Middle frontal gyrus (tissue), 1 donor: Measurements from ENCODE around the gene POLR2H.
"Not testable (repeated sequence)": the region's sequence is repeated elsewhere in the genome, so short reads cannot be mapped to it uniquely, and the experiment has no call there.

ENCODE experiments used
- DNase-seq: peaks from one replicate; pipeline ENCODE4 v3.0.0-alpha.2; 2015; ENCODE audit warnings: low spot score; ENCODE audit errors: extremely low spot score

The POLR2H gene

DNA sequence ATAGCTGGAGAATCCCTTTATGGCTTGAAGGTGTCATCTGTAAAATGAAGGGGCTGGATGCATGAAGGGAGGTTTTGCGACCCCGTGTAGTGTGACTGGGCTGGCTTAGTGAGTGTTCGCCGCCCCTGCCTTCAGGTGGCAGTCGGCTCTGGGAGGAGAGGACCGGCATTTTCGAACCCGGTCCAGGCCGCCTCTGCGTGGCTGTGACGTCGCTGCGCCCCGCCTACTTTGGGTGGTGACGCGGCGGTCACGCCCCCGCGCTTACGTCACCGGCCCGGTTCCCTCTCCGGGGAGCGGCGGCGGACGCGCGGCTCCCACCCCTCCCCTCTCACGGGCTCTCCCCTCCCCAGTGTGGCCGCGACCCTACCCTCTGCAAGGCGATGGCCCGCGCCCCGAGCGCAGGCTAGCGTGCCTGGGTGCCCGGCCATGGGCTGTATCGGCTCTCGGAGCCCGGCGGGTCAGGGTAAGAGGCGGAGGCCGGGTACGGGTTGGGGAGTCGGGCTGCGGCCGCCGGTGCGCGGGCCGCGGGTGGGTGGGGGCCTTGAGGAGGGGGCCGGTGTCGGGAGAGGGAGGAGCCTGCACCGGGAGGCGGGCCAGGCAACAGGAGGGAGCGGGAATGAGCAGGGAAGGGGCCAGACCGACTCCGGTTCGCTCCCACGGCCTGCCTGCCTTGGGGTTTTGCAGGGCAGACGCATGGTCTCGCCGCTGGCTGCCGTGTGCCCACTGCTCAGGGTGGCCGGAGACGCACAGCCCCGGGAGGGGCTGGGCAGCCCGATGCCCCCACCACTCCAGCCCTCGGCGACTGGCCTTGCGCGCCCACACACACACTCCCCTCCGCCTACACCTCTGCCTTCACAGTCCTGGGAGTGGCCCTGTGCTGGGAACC is 25.6 kb upstream of the POLR2H start:
- peak; percentile 86 for DNase-seq

DNA sequence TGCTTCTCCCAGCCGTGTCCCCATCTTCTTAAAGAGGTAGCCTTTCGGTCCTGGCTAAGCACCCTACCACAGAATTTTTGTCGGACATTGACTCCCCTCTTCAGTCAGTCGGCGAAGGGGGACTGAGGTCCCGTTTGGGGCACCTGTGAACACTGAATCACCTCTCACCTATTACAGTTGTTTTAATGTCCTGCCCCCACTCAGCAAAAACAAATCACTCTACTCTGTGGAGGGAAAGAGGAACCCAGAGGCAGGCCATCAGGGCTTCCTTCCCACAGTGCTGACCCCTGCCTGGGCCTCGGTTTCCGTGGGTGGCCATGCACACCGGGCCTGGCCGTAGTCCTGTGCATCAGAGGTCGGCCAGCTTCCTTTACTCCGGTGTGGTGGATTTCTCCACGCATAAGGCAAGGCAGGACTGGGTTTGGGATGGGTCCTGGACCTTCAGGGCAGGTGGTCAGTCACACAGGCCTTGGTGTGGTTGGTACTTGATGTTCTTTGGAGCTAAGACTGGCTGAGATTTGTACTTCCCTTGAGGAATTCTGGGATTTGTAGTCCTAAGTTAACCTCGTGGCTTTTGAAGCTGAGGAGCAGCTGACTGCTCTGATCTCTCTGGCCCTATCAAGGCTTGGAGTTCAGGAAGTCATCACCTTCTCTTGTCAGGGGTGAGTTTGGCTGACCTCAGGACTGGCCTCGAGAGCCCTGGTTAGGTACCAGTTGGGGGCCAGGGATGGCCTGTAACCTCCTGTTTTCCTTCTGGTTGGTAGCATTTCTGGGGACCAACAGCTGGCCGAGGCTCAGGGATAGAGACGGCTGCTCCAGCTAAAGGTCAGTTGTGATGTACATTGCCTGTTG is 24.7 kb upstream of the POLR2H start:
- DNase-seq: peak; percentile 63

DNA sequence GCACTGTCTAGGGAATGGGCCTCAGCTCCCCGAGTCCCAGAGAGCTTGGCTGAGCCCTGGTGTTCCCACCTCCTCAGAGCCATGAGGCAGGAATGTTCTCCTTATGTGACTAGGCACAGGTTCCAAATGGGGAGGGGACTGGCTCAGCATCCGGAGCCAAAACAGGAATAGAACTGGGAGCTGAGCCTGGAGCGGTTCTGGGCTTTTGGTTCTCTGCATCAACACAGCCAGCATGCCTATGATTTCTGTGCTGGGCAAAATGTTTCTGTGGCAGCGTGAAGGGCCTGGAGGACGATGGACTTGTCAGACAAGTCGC is 24.2 kb upstream of the POLR2H start, which contains the start of gene FAM131A:
Gene FAM131A, plus strand, starts transcription at position 202 of the 316 bp plus-strand sequence. Its CDS starts 31 bp downstream, at position 233.
- peak; percentile 59 for DNase-seq

DNA sequence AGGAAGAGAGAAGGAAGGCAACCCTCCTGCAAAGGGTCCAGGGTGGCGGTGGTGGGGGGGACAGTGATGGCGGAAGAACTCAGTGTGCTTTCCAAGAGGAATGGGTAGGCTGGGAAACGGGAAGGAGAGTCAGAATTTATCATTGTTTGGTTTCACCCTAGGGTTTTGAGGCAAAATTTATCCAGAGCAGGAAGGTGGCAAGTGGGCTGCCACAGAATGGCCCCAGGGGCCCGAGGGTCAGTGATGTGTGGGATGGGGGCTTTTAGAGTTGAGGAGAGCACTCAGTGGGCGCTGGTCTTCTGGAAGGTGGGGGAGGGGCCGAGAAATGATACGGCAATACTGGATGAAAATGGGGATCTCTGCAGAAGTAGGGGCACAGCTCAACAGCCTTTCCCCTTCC is 23.5 kb upstream of the POLR2H start:
- DNase-seq: no peak

DNA sequence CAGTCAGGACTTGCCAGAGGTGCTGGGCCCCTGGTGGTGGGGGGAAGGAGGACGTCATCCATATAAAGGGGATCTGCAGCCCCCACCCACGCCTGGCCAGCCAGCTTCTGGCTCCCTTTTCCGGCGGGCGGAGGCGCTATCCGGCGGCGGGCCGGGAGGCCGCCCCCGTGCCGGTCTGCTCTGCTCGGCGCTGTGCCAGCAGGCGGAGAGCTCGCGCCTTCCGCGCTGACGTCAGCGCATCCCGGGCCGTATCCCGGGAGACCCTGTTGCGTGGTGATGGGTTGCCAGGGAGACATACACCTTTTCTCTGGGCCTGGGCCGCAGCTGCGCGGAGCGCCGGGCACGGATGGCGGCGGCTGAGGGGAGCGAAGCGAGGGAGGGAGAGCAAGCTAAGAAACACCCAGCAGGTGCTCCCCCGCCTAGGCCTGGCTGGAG is 23.0 kb upstream of the POLR2H start:
- peak; percentile 78 for DNase-seq

DNA sequence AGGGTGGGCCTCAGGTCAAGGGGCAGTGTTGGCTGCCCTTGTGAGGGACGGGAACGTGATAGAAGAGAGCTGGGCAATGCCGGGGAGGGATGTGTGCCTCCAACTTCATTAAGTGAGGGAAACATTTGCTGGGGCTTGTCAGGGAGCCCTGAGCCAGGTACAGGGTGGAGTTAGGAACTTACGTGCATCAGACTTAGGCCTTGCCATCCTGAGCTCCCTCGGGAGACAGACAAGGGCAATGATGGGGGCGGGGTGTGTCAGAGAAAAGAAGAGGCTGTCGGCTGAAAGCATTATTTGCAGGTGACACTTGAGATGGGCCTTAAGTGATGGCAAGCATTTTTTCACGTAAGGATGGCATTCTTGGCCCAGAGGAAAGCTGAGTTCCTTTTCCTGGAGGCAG is 22.5 kb upstream of the POLR2H start:
- no peak for DNase-seq

DNA sequence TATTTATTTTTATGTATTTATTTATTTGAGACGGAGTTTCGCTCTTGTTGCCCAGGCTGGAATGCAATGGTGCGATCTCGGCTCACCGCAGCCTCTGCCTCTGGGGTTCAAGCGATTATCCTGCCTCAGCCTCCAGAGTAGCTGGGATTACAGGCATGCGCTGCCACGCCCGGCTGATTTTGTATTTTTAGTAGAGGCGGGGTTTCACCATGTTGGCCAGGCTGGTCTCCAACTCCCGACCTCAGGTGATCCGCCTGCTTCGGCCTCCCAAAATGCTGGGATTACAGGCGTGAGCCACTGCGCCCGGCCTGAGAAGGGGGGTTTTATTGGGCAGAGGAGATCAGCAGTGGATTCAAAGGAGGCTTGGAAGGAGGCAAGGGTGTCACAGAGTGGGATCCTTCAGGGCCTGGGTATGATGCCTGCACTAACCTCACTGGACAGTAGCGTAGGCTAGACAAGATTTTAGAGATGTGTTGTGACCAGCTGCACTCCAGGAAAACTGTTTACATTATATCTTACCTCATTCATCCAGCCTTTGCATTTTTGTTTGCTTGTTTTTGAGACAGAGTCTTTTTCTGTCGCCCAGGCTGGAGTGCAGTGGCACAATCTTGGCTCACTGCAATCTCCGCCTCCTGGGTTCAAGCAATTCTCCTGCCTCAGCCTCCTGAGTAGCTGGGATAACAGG is 21.9 kb upstream of the POLR2H start:
- DNase-seq: not testable (repeated sequence)

DNA sequence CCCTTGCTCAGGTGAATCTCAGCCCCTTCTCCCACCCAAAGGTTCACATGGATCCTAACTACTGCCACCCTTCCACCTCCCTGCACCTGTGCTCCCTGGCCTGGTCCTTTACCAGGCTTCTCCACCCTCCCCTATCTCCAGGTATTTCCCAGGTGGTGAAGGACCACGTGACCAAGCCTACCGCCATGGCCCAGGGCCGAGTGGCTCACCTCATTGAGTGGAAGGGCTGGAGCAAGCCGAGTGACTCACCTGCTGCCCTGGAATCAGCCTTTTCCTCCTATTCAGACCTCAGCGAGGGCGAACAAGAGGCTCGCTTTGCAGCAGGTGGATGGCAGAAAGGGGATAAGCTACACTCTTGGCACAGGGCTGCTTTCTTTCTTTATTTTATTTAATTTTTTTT is 19.6 kb upstream of the POLR2H start:
- no peak for DNase-seq

DNA sequence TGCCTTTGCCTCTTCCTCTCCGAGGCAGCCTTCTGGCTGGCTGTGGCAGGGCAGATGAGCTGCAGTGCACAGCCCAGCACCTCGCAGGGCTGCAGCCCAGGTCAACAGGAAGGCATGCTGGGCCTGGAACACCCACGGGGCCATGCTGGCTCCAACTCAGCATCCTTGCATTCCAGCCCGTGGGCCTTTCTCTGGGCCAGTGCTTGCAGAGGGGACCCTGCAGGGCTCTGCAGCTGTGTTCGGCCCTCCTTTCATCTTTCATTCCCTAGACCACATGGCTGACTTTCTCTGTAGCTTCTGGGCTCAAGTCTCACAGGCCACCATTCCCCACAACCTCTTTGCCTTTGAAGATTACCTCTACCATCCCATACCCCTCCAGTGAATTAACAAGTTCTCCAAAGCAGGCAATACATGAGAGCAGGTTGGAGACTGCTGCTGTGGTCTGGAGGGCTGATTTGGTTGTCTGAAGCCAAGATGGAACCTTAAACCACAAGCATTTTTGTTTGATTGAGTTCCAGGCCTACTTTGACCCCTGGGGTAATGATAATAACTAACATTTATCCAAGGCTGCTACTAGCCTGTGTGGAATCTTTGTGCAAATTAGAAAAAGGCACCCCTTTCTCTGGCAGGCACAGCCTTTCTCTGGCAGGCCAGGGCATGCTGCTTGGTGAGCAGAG is 18.2 kb upstream of the POLR2H start:
- no peak for DNase-seq

DNA sequence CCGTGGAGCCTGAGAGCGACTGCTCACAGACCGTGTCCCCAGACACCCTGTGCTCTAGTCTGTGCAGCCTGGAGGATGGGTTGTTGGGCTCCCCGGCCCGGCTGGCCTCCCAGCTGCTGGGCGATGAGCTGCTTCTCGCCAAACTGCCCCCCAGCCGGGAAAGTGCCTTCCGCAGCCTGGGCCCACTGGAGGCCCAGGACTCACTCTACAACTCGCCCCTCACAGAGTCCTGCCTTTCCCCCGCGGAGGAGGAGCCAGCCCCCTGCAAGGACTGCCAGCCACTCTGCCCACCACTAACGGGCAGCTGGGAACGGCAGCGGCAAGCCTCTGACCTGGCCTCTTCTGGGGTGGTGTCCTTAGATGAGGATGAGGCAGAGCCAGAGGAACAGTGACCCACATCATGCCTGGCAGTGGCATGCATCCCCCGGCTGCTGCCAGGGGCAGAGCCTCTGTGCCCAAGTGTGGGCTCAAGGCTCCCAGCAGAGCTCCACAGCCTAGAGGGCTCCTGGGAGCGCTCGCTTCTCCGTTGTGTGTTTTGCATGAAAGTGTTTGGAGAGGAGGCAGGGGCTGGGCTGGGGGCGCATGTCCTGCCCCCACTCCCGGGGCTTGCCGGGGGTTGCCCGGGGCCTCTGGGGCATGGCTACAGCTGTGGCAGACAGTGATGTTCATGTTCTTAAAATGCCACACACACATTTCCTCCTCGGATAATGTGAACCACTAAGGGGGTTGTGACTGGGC is 16.8 kb upstream of the POLR2H start:
- no peak for DNase-seq

DNA sequence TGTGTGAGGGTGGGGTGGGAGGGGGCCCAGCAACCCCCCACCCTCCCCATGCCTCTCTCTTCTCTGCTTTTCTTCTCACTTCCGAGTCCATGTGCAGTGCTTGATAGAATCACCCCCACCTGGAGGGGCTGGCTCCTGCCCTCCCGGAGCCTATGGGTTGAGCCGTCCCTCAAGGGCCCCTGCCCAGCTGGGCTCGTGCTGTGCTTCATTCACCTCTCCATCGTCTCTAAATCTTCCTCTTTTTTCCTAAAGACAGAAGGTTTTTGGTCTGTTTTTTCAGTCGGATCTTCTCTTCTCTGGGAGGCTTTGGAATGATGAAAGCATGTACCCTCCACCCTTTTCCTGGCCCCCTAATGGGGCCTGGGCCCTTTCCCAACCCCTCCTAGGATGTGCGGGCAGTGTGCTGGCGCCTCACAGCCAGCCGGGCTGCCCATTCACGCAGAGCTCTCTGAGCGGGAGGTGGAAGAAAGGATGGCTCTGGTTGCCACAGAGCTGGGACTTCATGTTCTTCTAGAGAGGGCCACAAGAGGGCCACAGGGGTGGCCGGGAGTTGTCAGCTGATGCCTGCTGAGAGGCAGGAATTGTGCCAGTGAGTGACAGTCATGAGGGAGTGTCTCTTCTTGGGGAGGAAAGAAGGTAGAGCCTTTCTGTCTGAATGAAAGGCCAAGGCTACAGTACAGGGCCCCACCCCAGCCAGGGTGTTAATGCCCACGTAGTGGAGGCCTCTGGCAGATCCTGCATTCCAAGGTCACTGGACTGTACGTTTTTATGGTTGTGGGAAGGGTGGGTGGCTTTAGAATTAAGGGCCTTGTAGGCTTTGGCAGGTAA is 16.0 kb upstream of the POLR2H start:
- peak; percentile 87 for DNase-seq

DNA sequence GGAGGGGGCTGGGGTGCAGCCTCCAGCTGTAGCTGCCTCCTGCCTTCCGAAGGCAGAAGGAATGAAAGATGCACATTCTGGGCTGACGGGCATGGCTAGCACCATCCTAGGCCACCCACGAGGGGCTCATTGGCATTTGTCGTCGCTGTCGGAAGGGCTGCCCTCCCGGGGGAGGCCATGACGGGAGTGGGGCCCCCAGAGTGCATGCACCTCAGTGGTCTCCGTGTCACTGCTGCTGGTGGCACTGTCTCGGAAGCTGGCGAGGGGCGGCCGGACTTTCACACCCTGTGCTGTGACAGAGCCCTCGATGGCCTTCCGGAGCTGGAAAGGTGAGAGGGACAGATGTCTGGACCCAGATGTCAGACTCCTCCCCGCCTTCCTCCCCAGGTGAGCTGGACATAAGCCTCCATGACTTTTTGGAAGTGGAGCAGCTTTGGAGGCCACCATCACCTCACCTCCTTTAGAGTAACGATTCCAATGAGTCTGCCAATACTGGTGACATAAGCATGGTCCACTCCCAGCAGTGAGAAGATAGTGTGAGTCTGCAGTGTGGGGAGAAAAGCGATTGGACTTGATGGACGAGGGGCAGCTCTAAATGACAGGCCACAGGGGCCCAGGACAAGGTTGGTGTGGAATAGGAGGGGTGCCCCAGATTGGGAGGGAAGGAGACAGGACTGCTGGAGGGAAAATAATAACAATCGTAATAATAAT is 14.9 kb upstream of the POLR2H start:
- no peak for DNase-seq

DNA sequence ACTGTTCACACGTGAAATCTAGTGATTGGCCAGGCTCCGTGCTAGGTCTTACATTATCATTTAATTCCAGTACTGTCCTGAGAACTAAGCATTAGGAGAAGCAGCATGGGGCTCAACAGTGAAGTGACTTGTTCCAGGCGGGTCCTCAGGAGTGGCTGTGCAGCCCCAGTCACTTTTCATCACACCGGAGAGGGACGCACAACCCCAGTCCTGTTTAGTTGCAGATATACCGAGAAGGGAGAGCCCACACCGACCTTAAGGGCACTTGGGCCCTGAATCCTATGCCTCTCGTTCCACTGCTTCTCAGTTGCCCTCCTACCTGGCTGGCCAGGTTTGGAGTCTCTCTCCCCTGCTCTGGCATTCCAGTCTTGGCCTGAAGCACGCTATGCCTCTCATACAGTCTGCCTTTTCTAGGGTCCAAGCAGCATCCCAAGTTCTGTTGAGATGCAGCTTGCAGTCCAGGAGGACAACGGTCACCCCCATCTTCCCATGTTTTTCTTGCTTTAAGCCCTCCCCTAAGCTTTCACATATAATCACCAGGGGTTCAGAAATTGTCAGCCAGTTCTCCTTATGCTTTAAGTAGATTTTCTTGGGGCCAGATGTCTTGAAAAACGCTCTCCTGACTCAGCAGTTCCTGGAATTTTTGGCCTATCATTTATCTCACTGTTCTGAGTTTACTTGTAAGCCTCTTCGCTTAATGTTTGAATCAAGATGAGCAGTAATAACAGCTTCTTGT is 14.0 kb upstream of the POLR2H start:
- DNase-seq: no peak

DNA sequence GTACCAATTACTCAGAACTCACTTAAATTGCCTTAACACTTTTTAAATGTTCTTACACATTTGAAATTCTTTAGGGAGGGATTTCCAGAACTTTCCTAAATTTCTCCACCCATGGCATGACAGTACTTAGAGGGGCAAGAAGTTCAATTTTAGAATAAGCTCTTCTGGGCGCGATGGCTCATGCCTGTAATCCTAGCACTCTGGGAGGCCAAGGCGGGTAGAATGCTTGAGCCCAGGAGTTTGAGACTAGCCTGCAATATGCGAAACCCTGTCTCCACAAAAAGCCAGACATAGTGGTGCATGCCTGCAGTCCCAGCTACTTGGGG is 13.5 kb upstream of the POLR2H start:
- no peak for DNase-seq

DNA sequence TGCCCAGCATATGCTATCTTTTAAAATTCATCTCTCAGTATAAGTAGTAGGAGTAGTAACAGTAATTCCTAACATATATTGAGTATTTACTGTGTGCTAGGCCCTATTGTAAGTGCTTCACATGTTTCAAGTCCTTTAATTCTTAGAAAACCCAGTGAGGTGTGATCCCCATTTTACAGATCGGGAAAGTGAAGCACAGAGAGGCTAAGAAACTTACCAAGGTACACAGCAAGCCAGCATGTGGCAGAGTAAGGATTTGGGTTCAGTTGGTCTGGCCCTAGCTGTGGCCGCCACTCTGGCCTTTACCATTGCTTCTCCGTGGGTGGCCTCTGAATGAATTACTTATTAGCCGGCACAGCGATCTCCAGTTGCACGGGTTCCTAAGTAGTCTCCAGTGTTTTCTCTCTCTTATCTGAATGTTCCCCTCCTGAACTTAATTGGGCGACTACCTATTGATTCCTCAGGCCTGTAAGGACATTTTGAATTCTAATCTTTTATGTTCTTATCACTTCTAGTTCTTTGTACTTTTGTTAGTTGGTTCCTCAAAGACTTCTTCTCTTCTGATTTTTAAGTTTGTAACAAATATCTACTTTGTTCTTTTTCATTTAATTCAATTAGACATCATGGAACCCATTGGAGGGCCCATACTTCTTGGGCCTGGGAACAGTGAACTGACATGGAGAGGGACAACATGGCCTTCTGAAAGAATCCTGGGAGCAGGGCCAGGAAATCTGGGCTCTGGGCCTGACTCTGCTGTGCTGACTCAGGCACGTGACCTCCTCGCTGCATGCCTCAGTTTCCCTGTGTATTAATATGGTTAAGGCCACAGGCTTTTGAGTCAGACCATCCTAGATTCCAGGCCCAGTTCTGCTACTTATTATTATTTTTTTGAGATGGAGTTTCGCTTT is 11.7 kb upstream of the POLR2H start:
- no peak for DNase-seq

DNA sequence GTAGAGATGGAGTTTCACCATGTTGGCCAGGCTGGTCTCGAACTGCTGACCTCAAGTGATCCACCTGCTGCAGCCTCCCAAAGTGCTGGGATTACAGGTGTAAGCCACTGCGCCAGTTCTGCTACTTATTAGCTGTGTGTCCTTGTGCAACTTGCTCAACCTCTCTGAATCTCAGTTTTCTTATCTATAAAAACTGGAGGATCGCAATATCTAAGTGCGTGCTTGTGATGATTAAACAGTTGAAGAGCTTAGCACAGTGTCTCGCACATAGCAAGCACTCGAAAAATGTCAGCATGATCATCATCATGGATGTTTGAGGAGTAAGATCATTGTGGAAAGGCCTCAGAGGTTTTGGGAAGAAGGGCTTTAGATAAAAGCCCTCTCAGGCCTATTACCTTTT is 10.9 kb upstream of the POLR2H start:
- no peak for DNase-seq

DNA sequence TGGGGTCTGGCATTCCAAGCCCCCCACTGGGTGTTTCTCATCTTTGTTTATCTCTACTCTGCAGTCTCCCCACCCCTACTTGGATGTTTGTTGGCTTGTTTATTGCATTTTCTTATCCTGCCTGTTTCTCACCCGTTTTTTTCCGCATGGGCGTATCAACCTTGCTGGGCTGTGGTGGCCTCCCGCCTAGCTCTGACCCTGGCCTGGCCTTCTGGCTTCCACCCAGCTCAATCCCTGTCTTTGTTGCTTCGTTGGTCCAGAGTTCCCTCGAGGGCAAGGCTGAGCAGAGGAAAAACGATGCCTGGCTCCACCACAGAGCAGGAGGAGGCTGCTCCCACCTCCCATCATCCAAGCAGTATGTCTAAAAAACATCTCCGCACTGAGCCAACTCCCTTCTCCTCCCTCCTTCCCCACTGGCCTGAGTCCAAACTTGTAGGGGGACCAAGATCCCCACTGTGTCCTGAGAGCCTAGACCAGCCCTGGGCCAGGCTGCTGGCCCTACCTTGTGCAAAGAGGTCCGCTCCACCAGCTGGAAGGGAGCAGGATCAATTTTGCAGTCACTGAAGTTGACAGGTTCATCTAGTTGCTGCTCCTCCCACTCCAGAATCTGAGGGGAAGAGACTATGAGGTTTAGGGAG is 9.9 kb upstream of the POLR2H start:
- DNase-seq: no peak
